Hematopoietic multipotent progenitor cell treated with erythropoietin and hydrocortisone succinate and interleukin-3 and kit ligand, for 4 days (in vitro differentiated cells): ENCODE data around the gene KLHL2.
"Not testable (repeated sequence)": the region's sequence is repeated elsewhere in the genome, so short reads cannot be mapped to it uniquely, and the experiment has no call there.

Experiments used
- DNase-seq: peaks from one replicate; pipeline ENCODE4 v3.0.0-alpha.2; 2015

Gene KLHL2

GRCh38 chr4:165332502-165332901 lies 125.1 kb downstream of the KLHL2 start:
- DNase-seq, result no peak

- no peak for DNase-seq
These were observed 127.9 kb downstream of the KLHL2 start for GRCh38 chr4:165335163-165335703.

DNA sequence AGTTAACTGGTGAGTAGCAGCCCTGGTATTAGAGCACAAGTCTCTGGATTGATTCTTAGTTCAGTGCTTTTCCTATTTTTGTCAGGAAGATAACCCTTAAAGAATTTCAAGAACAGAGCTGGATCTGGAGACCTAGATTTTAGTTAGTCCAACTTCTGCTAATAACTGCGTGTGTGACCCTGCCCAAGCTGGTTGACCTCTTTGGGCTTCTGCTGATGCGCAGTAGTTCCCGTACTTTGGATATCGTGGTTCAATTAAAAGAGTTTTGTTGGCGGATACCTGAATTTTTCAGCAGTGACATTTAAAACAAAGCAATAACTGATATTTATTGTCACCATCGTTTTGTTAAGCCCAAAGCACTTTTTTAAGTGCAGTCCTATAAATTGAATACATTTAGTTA lies 129.4 kb downstream of the KLHL2 start:
- no peak for DNase-seq

DNA sequence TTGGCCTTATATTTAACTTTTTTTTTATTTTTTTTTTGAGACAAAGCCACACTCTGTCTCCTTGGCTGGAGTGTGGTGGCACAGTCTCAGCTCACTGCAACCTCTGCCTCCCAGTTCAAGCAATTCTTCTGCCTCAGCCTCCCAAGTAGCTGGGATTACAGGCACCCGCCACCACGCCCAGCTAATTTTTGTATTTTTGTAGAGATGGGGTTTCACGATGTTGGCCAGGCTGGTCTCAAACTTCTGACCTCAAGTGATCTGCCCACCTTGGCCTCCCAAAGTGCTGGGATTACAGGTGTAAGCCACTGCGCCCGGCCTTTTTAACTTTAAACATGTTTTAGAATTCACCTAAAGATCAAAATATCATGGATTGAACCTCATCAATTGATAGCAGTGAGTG lies 135.0 kb downstream of the KLHL2 start:
- not testable (repeated sequence) for DNase-seq

DNA sequence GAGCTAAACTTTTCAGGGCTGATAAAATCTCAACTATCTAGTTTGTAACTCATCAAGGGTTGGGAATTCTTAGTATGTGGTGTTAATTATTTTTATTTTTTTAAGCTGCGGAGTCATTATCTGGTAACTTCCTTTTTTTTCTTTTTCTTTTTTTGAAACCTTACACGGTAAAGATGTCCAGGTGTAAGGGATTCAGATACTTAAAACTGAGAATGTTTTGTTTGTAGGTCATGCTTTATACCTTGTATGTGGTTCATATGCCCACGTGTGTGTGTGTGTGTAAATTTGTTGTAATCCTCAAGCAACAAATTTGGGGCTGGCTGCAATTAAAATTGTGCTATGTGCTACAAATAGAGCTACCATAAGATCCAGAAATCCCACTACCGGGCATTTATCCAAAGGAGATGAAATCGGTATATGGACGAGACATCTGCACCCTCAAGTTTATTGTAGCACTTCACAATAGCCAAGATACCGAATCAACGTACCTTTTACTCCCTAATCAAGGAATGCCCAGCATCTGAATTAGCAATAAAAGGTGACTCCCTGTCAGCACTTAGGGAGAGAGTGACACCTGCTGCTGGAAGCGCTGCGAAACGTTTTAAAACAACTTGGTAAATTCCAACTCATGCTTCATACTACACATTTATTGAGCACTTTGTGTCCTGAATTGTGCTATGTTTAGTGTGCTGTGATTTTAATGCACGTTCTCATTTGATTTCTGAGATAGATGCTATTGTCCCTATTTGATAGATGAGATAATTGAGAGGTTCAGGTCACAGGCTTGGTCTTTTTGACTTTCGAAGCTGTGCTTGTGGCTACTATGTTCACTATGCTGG lies 136.2 kb downstream of the KLHL2 start:
- DNase-seq, result peak; percentile 61

- DNase-seq, result no peak
These were observed 138.5 kb downstream of the KLHL2 start for GRCh38 chr4:165345666-165346417.

DNA sequence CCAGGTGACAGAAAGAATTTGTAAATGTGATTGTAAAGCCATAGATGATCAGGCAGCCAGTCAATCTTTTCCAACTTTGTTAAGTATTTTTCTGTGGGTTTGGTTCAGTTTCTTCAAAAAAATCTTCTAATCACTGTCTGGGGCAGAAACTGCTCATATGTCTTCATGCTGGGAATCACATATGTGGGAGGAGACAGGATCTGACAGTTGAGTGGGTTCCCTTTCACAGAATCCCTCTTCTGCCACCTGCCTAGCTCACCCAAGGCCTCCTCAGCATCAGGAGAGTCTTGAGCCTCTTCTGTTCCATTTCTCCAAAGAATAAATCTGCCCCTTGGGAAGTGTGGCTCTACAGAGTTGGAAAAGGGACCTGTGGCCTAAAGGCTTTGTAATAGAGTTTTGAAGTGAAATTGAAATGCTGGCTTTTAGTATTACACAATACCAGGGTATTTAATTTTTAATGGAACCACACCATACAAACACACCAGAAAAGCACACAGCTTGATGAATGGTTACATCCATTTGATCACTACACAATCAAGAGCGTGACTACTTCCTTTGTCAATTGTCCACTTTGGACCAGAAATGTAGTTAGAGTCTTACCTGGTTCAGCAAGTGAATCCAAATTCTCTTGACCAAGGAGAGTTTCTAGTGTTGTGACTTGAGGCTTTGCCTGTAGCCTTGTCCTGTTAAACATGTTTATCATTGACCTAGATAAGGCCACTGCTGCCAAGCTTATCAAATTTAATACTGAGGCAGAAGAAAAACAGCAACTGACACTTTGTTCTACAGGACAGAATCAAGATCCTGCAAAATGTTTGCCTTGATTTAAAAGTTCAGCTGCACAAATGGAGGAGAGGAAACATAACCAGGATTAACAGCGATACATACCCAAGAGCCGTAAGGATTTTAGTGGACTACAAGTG lies 140.5 kb downstream of the KLHL2 start:
- DNase-seq, result no peak

DNA sequence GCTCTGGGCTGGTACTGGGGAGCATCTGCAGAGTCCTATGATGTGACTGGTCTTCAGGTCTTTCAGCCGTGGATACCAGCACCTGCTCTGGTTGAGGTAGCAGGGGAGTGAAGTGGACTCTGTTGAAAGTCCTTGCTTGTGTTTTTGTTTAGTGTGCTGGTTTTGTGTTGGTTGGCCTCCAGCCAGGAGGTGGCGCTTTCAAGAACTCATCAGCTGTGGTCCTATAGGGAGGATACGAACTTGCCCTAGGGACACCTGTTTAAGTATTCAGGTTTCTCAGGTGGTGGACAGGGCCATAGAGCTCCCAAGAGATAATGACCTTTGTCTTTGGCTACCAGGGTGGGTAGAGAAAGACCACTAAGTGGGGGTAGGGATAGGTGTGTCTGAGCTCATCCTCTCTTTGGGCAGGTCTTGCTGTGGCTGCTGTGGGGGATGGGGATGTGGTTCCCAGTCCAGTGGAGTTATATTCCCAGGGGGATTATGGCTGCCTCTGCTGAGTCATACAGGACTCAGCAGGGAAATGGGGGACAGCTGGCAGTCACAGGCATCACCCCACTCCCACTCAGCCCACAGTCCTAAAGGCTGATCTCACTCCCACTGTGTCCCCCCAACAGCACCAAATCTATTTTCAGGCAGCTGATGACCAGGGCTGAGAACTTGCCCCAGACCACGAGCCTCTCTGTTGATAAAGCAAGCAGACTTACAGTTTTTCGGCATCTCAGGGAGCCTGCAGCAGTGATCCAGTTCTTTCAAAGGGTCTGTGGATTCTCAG lies 144.2 kb downstream of the KLHL2 start:
- no peak for DNase-seq

DNA sequence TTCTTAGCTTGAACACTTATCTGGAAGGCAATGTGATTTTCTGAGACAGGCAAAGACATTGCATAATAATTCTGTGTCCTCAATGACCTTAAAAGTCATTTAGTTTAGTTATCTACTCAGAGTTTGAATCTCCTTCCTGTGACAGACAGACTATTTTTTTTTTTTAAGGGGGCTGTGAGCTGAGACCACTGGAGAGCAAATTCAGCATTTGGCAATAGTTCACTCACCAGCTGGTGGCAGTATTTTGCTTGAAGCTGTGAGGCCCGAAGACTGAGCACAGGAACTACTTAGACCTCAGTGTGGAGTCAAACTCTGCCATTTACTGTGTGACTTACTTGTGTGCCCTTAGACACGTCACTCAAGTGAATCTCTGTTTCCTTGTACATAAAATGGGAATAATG lies 148.5 kb downstream of the KLHL2 start:
- DNase-seq, result peak; percentile 75

DNA sequence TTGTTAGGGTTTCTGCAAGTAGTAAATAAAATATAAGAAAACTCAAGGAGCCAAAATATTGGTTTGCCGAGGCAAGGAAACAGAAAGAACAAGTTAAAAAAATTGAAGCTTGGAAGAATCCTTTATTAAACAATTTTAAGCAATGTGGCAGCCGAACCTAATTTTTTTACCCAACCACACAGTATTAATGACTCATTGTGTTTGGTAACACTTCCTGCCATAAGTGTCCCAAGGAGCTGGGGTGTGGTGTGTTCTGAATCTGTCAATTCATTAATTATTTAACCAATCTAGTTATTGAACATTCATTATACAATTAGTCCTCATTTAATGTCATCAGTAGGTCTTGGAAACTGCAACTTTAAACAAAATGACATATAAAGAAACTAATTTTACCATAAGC lies 152.1 kb downstream of the KLHL2 start:
- DNase-seq, result peak; percentile 49

- DNase-seq, result no peak
These were observed 152.8 kb downstream of the KLHL2 start for GRCh38 chr4:165360041-165360695.

GRCh38 chr4:165360985-165361670 lies 153.8 kb downstream of the KLHL2 start:
- DNase-seq, result no peak

DNA sequence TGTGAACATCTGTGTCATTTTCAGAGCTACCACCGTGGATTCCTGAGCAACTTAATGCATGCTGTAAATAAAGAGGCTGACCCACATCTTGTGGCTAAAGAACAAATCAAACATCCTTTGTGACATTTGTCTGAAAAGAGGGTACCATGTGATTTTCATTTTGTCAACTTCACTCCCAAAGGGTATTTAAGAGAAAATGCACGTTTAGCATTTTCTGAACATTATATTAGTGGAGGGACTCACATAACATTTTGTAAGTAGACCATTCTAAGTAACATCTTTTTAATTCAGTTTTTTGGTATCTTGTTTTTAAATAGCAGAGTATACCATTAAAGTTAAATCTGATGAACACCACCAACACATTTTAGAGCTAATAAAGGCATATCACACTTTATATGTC lies 154.4 kb downstream of the KLHL2 start:
- DNase-seq, result no peak

DNA sequence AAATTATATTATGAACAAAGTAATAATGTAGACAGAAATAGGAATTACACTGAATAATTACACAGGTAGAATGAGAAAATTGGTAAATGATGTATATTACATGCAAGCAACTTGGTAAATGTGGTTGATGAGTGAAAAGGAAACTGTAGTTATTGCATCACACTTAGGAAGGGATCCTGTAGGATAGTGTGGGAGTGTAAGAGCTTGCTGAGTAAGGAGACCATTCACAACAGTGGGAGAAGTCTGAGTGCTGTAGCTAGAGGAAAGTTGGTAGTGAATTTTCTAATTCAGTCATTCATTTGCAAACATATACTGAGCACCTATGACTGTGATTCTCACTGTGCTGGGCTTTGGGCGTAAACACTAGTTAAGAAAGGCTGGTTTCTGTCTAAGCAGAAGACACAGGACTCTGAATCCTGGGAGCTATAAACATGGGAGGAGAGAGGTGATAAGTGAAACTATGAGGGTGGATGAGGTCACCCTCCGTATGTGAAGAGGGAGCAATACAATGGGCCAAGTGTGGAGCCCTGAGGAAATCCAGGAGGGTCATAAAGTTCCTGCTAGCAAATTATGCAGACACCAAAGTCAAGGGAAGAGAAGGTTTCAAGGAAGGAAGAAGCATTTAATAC lies 157.2 kb downstream of the KLHL2 start:
- DNase-seq, result no peak

- DNase-seq, result no peak
These were observed 159.7 kb downstream of the KLHL2 start for GRCh38 chr4:165367040-165367439.

GRCh38 chr4:165368114-165368513 lies 160.8 kb downstream of the KLHL2 start:
- DNase-seq, result no peak

- no peak for DNase-seq
These were observed 161.2 kb downstream of the KLHL2 start for GRCh38 chr4:165368567-165368966.

GRCh38 chr4:165369522-165369921 lies 162.2 kb downstream of the KLHL2 start:
- DNase-seq, result no peak

DNA sequence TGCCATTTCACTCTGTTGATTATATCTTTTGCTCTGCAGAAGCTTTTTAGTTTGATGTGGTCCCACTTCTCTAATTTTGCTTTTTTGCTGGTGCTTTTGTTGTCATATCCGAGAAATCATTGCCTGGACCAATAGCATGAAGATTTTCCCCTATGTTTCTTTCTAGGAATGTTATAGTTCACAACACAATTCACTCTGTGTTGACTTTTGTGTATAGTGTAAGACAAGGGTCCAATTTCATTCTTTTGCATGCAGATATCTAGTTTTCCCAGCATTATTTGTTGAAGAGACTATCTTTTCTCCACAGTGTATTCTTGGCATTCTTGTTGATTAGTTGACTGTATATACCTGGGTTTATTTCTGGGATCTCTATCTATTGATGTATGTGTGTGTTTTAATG lies 163.2 kb downstream of the KLHL2 start:
- DNase-seq, result no peak
